HTERT RPE-1 (cell line): ENCODE results near the gene KCNJ9.

Experiments used
- in situ Hi-C: fragments of 300-500 bp; cut with MboI; formaldehyde crosslinking; loops from 4 replicates; pipeline ENCODE4 v1.14.3; 2020; ENCODE audit warnings: low sequenced_read_pairs

The KCNJ9 gene

DNA sequence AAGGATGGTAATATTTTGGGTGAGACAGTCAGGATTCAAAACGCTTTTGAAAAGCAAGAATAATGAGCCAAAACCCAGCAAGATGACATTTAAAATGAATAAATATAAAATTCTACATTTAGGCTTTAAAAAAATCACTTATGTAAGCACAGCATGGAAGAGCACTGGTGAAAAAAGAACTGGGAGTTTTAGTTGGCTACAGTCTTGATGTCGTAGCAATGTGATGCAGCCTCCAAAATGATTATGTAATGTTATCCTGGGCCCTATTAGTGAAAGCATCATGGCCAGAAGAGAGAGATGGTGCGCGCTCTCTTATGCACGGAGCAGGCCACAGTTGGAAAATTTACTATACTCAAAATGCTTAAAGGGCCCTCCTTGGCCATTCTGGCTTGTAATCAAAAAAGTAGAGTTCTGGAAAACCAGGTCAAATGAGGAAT, 5.1 kb downstream of the KCNJ9 start:
- in situ Hi-C loops, result no loop called here

DNA sequence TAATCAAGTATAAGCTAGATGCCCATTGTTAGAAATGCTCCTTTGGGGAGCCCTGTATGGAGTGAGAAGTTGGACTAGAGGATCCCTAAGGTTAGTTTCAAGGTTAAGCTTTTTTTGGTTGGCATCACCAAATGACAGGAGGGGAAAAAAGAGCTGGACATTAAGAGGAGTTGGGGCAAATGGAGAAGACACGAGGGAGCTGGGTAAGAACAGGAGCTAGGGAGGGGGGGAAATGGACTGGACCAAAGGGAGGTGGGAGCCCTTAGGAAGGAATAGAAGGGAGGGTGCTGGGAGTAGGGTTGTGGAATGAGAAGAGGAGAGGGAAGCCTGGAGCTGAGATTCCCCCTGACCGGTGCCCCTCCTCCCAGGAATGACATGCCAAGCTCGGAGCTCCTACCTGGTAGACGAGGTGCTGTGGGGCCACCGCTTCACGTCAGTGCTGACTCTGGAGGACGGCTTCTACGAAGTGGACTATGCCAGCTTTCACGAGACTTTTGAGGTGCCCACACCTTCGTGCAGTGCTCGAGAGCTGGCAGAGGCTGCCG, 5.9 kb downstream of the KCNJ9 start:
- in situ Hi-C loops, result no loop called here

GRCh38 chr1:160089883-160090282, 8.5 kb downstream of the KCNJ9 start:
- in situ Hi-C loops, result no loop called here

GRCh38 chr1:160090760-160091159, 9.4 kb downstream of the KCNJ9 start:
- in situ Hi-C loops, result no loop called here

DNA sequence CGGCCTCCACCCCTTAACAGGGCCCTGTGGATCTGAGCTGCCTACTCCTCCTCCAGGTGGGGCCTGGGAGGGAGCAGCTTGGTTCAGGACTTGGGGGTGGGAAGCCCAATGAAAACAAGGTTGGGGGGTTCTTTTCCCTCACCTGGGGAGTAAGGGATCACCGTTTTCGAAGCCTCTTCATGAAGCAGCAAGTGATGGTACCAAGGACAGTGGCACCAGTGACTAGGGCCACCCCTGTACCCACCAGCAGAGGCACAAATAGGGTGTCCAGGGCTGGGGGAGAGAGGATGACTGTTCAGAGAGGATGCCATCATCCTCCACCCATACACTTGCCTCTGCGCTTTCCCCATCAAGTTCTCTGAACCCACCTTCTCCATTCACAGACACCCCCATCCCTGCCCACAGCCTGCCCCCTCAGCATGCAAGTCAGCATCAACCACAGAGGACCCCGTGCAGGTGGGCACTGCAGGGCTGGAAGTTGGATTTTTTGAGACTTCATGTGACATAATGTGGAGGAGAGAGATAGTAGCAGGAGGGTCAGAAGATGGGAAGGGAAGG, 10.4 kb downstream of the KCNJ9 start:
- in situ Hi-C loops, result no loop called here

GRCh38 chr1:160092366-160093068, 11.2 kb downstream of the KCNJ9 start:
- in situ Hi-C loops, result no loop called here

DNA sequence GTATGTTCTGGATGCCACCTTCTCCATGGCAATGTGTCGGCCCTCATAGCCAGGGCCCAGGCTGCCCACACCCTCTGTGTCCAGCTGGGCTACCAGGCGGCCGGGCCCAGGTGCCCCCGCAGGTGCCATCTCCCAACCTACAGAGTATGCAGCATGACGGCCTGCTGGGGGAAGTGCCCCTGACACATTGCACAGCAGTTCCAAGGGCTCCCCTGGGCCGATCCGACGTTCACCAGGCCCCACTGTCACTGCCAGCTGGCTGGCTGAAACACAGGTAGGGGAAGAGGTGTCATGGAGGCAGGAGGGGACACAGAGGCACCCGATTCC, 11.7 kb downstream of the KCNJ9 start:
- in situ Hi-C loops, result no loop called here

DNA sequence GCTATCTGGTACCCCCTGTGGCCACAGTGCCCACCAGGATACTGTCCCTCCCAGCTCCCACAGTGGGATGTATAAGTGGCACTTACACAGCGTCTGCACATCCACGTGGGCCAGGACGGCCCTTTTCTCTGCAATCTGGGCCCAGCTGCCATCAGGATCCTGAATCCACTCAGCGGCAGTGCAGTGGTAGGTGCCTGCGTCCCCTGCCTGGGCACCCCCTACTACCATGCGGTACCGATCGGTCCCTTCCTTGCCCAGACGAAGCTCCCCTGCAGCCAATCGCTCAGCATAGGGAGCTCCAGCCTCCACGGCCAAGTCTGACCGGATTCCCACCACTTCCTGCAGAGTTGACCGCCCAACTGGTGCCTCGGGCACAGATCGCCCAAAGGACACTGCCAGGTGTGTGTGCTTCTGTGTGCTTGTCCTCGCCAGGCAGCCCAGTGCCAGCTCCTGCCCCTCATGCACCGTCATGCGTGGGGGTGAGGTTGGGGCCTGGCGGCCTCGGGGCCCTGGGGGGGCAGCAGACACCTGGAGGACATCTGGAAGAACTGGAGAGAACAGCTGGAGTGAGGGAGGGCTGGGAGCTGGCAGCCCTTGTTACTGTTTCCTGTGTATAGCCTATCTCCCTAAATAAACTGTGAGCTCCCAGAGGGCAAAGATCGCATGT, 12.4 kb downstream of the KCNJ9 start:
- in situ Hi-C loops, result no loop called here

GRCh38 chr1:160094291-160094625, 12.9 kb downstream of the KCNJ9 start:
- in situ Hi-C loops, result no loop called here

GRCh38 chr1:160094806-160095205, 13.5 kb downstream of the KCNJ9 start:
- in situ Hi-C loops, result no loop called here

GRCh38 chr1:160095382-160096105, 14.2 kb downstream of the KCNJ9 start:
- in situ Hi-C loops, result no loop called here

GRCh38 chr1:160096274-160097116, 15.2 kb downstream of the KCNJ9 start:
- in situ Hi-C loops, result no loop called here

DNA sequence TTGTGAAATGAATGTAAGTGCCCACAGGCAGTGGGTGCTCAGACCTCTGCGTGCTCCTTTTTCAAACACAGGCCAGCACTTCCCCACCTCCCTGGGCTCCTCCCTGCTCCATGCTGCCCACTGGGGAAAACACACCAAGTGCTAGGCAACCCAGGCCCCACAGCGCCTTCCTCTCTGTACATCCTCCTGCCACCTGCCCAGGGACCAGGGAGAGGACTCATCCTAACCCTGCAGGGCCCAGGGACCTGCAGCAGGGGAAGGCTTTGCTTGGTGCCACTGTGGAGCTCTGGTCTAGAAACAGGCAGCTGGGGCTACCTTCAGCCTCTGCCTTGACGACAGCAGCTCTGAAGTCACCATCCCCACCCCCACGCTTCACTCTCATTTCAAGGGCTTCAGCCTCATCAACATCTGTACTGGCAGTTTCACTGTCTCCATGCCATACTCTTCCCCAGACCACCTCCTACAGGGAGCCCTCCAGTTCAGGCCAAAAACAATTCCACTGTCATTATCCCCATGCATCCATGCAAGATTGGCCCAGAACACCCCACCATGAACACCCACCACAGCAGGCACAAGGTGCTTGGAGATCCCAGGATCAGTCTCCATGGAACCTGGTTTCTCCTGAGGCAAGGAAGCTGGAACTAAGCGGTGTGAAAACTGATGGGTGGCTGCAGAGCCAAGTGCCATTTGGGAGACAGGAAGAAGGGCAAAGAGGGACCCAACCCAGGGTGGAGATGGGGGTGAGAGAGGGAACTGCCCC, 16.0 kb downstream of the KCNJ9 start:
- in situ Hi-C loops, result no loop called here

GRCh38 chr1:160097911-160098851, 16.8 kb downstream of the KCNJ9 start, which contains the start of gene IGSF8:
Gene IGSF8, minus strand, starts transcription at chr1:160098619. Its CDS starts 147 bp downstream, at chr1:160098472.
- in situ Hi-C loops, result no loop called here

DNA sequence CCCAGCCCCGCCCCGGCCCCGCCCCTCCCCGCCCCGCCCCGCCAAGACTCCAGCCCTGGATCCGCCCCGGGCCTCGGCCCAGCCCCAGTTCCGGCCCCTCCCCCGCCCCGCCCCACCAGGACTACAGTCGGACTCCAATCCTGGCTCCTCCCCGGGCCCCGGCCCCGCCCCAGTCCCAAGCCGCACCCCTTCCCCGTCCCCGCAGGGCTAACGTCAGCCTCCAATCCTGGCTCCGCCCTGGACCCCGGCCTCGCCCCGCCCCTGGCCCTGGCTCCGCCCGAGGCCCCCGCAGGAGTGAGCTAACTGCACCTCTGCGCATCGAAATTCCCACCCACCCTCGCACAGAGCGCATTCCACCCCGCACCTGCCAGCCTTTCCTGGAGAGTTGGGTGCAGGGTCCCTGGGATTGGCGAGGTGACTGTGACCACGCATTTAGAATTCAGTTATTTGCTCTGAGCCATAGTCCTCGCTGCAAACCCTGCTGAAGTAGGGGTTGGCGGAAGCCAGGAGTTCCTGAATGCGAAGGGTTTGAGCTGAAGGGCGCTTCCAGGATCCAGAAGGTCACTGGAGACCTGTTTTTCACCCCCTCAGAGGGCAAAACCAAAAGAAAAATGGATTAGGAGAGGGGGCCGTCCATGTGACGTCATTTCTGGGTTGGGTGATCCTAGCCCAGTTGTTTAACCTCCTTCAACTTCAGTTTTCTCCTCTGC, 17.7 kb downstream of the KCNJ9 start:
- in situ Hi-C loops, result no loop called here

DNA sequence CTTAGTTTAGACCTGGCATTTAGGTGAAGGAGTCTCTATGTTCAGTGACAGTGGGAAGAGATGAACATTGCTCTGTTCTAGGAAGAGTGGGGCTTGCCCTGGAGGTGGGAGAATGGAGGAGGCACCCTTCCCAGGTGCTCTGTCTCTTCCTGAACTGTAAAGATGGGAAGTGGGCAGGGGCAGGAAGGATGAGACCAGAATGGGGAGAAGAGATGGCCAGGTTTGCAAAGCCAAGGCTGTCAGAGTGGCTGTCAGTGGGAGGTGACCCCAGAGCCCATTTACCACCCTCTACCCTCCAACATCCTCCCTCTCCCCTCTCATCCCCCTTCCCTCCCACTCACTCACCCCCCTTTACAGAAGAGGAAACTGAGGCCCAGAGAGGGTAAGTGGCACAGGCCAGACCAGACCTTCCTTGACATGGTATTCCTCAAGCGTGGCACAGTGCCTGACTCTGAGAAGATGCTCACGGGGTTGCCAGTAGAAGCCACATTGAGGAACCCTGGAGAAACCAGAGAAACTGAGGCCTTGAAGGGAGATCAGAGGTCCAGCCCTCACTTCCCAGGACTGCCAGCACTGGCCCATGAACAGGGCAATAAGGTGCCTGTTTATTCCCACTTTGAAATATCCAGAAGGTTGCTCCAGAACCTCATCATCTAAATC, 18.5 kb downstream of the KCNJ9 start:
- in situ Hi-C loops, result no loop called here

DNA sequence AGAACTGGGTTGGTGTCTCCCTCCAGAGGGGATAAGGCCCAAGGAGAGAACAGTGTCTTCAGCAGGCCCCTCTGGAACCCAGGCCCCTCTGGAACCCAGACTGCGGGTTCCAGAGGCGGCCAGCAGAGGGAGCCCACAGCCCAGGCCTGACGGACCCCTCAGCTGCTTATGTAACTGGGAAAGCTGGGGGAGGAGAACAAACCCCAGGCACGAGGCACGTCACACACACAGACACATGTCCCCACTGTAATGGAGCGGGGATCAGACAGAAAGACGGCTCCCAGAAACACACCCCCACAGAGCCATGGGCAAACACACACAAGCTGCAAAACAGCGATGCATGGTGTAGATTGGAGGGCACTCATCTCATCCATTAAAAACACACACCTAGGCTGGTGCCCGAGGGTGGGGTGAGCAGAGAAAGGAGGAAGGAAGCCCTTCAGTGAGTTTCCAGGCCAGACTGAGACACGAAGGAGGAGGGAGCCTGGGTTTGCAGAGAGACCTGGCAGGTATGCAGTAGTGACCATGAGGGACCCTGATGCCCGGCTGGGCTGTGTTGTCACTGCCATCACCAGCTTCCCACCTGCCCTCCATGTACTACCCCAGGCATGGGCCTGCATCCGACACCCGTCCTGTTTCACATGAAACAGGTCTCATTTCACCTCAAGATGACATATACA, 19.8 kb downstream of the KCNJ9 start:
- in situ Hi-C loops, result no loop called here
